Astrocyte of the spinal cord (primary cell): ENCODE measurements around the gene SKA1.
A peak's percentile ranks its signal among the peaks of the same experiment; 100 is the strongest.
"Not testable (repeated sequence)": the region's sequence is repeated elsewhere in the genome, so short reads cannot be mapped to it uniquely, and the experiment has no call there.

Source experiments
- DNase-seq: peaks from one replicate; pipeline ENCODE4 v3.0.0; 2011; ENCODE audit warnings: low read depth, low spot score
- H3K4me3 ChIP-seq: 2 replicates; pipeline ENCODE4 v1.5.1; 2011; ENCODE audit warnings: low read depth, mild to moderate bottlenecking, low read length, moderate library complexity
- CTCF ChIP-seq: IDR thresholded peaks from 2 replicates; pipeline ENCODE4 v1.5.1; 2012; ENCODE audit warnings: low read depth, mild to moderate bottlenecking, low read length, inconsistent platforms
- in situ Hi-C: cut with HindIII; loops from 2 replicates; pipeline ENCODE4 v1.10.0; 2017; ENCODE audit warnings: low sequenced_read_pairs

SKA1 gene

GRCh38 chr18:50398099-50398498 is 23.3 kb downstream of the SKA1 start:
- TF ChIP-seq CTCF: no peak
- in situ Hi-C loops: no loop called here
- no peak for DNase-seq
- no peak overlapping the region for H3K4me3 ChIP-seq

DNA sequence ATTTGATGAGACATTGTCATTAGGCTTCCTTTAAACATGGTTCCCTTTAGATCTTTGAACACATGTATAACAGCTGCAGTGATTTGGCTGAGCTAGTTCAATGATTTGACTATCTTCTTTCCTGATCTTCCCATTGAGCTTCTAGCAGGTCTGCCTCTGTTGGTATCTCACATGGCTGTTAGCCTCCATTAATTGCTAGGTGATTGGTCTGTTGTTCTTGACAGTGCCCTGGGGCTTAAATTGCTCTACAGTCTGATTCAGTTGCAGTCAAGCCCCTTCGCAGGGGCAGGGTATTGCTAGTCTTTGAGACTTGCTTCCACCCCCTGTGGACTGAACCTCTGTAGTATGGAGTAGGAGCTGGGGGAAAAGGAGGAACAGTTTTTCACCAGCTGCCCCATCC is 24.1 kb downstream of the SKA1 start:
- in situ Hi-C loops: no loop called here
- TF ChIP-seq CTCF: no peak

DNA sequence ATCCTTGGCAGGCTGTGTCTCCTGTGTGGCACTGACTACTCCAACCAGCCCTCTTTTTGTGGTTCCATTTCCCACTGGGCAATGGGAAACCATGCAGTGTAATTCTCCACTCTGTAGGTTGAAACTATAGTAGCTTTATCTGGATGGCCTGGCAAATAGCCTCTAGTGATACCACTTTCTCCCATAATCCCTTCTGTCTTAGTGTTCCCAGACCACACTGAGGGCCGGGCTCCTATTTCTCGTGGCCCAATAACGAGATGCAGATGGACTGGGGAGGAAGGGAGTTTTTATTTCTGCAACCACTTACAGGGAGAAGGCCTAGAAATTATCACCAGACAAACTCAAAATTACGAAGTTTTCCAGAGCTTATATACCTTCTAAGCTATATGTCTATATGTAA is 24.7 kb downstream of the SKA1 start:
- DNase-seq: no peak
- no peak for TF ChIP-seq CTCF
- in situ Hi-C loops: no loop called here
- no peak overlapping the region for H3K4me3 ChIP-seq

More for the DNA sequence above, 24.1 kb downstream of the SKA1 start:
- no peak overlapping the region for H3K4me3 ChIP-seq
- DNase-seq: no peak

GRCh38 chr18:50400438-50400837 is 25.6 kb downstream of the SKA1 start:
- in situ Hi-C loops, DNase-seq, H3K4me3 ChIP-seq: not testable (repeated sequence)

DNA sequence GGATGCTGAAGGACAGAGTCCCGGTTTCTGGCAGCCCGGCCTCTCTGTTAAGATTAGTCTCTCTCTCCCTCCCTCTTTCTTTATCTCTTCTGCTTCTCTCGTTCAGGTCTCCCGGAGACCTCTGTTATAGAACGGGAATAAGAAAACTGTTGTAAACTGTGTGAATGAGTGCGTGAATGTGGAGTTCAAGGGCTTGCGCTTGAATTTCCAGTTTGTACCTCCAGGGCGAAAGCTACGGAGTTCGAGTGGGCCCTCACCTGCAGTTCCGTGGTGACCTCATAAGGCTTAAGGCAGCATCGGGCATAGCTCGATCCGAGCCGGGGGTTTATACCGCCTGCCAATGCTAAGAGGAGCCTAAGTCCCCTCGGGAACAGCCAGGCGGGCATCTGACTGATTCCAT is 26.4 kb downstream of the SKA1 start:
- TF ChIP-seq CTCF: no peak
- DNase-seq: no peak
- in situ Hi-C loops: no loop called here
- no peak overlapping the region for H3K4me3 ChIP-seq

DNA sequence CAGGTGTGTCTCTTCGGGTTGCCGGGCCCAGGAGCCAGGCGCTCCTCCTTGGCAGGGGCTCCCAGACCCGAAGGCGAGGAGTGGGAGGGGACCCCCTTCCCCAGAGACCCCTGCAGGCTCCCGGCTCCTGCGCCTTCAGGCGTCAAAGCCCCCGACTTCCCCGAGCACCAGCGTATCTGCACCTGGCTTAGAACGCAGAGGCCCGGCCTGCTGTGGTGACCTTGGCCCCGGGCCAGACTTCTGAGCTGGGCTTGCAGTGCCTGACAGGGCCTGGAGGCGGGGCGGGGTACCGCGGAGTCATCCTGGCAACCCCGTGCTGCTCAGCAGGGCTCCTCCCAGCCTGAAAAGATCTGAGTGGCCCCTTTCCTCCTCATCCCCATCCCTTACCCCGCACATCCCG is 27.0 kb downstream of the SKA1 start:
- in situ Hi-C loops: no loop called here
- peak; percentile 3 for DNase-seq
- no peak overlapping the region for H3K4me3 ChIP-seq
- no peak for TF ChIP-seq CTCF

- H3K4me3 ChIP-seq, in situ Hi-C loops, DNase-seq: not testable (repeated sequence)
Observed at GRCh38 chr18:50404752-50405581, 30.1 kb downstream of the SKA1 start.
